Measurements from ENCODE around the gene SORCS1.

GRCh38 chr10:106795619-106796018 lies 368.9 kb downstream of the SORCS1 start:
- TF ChIP-seq CTCF (IDR thresholded peaks at IDR 0.05; ENCODE audit: low read depth, low read length) (peak; percentile 42), POLR2A (IDR thresholded peaks at IDR 0.05; ENCODE audit: extremely low read depth, insufficient read length) (no peak), MAX (IDR thresholded peaks at IDR 0.05; ENCODE audit: low read depth, low read length) (no peak), MYC (IDR thresholded peaks at IDR 0.05; ENCODE audit: low read depth, low read length) (no peak)

Data from NB4 (cell line).